NCI-H1417 treated with DMSO at 0.1 percent for 48 hours (cell line): ENCODE measurements around the gene GDPD2.
"Not testable (repeated sequence)": the region's sequence is repeated elsewhere in the genome, so short reads cannot be mapped to it uniquely, and the experiment has no call there.

Experiments used
- DNase-seq: peaks from one replicate; lab custom pipeline; 2025; lab: John Stamatoyannopoulos, UW

GDPD2 gene

GRCh38 chrX:70422851-70423341 lies at the start of gene GDPD2:
Gene GDPD2 (plus strand): TSS chrX:70423314. CDS start chrX:70424985, 1,671 bp downstream.
- DNase-seq: no peak

- DNase-seq: no peak
Measured at GRCh38 chrX:70386235-70386634, 36.9 kb upstream of the GDPD2 start.

DNA sequence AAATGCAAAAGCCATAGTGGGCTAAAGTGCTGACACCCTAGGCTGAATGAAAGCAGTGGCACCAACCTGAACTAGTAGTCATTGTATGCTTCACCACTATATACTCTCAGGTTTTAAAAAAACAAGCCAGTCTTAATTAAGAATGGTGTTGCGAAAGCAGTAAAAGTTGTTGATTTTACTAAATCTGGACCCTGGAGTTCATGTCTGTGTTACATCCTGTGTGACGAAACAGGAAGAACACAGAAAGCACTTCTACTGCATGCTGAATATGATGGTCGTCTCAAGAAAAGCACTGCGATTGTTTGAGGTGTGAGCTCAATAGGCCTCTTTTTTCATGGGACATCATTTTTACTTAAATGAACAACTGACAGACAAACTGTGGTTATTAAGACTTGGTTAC lies 24.2 kb upstream of the GDPD2 start:
- no peak for DNase-seq

GRCh38 chrX:70400181-70400580 lies 22.9 kb upstream of the GDPD2 start:
- not testable (repeated sequence) for DNase-seq

DNA sequence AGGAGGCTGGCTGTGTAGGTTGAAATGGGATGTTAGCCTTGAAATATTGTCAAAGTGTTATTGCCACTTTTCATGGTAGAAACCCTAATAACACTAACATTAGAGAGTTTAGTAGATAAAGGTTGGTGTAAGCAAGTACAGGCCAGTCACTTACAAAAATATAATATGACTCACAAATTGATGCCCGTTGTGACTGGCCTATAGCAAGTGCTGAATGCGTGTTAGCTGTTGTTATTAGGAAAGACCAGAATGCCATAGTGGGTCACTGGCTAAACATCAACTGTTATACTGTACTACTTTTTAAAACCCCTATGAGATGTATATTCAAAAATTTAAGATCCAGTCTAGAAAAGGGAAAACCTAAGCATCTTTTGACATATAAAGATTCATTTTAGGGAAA lies 20.4 kb upstream of the GDPD2 start:
- DNase-seq: no peak

DNA sequence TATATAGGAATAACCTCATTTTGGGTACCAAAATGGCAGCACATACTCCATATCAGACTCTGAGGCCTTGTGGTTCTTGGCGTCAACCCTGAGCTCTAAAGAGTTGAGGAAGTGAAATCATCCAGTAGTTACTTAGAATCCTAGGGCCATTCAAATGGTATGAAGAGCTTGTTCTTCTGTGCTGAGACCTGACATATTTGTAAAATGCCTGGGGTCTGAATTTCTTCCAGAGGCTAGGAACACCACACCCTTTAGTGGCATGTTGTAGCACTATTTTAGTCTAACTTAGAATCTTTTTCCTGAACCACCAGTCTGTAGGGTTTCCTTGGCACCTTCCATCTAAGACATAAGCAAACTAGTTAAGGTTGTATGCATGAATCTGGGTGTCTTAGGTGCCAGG lies 18.1 kb upstream of the GDPD2 start:
- DNase-seq: no peak

GRCh38 chrX:70410921-70411320 lies 12.2 kb upstream of the GDPD2 start:
- DNase-seq: no peak

- DNase-seq: no peak
Measured at GRCh38 chrX:70411475-70411874, 11.6 kb upstream of the GDPD2 start.

- no peak for DNase-seq
Measured at GRCh38 chrX:70421618-70422017, 1.5 kb upstream of the GDPD2 start.

DNA sequence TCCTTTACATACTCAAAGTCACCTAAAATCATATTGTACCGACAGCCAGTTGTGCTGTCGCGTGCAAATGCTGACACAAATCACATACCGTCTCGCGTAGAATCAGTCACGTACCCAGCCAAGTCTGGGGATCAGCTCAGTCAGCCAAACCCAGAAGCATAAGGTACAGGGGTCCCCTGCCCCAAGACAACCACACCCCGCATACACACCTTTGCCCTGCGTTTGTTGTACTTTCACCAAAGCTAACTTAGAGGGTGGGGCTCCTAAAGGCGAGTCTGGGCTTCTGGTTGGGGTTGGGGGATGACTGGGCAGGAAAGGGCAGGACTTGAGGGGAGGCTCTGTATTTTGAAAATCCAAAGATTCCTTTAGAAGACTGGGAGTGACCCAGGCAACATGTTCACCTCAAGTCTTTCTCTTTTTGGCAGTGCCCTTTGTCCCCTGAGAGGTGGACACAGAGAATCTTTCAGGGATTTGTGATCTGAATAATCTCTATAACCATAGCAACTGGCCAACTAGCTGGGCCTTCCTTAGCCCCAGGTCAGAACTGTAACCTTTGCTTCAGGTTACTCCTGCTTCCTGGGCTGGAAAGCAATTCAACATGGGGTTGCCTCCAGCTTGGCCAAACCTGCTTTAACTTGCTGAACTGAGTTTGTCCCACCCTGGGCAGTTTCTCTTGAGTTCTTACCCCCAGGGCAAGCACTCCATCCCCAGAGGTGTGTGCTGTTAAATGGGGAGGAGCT lies 992 bp downstream of the GDPD2 start:
- no peak for DNase-seq

DNA sequence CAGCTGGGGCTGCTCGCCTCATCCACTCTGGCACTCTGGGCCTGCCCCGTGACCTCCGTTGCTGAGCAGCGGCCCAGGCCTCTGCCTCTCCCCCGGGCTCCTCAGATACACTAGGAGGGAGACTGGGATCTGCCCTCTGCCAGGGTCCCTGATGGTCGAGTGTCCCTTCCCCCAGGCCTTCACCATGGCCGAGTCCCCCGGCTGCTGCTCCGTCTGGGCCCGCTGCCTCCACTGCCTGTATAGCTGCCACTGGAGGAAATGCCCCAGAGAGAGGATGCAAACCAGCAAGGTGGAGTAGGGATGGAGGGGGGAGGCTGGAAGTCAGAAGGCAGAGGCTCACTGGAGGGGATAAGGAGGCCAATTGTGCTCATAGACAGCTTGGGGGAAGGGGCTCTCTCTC lies 1.7 kb downstream of the GDPD2 start:
- DNase-seq: no peak

GRCh38 chrX:70426286-70427278 lies 3.5 kb downstream of the GDPD2 start:
- no peak for DNase-seq

DNA sequence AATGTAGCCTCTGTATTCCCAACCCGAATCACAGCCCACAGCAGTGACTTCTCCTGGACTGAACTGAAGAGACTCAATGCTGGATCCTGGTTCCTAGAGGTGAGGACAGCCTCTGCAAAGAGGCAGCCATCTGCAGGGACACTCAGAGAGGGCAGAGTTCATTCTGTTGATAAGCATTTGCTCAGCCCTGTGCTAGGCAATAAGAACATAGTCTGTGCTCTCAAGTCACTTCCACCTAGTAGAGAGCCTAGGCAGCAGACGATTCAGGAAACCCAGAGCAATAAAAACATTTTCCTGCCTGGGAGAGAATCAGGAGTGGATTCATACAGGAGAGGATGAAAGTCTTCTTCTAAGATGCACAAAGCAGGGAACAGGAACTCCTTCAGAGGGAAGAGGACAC lies 4.3 kb downstream of the GDPD2 start:
- DNase-seq: no peak

- DNase-seq: no peak
Measured at GRCh38 chrX:70429759-70430158, 6.6 kb downstream of the GDPD2 start.

- no peak for DNase-seq
Measured at GRCh38 chrX:70432936-70433847, 10.1 kb downstream of the GDPD2 start.

DNA sequence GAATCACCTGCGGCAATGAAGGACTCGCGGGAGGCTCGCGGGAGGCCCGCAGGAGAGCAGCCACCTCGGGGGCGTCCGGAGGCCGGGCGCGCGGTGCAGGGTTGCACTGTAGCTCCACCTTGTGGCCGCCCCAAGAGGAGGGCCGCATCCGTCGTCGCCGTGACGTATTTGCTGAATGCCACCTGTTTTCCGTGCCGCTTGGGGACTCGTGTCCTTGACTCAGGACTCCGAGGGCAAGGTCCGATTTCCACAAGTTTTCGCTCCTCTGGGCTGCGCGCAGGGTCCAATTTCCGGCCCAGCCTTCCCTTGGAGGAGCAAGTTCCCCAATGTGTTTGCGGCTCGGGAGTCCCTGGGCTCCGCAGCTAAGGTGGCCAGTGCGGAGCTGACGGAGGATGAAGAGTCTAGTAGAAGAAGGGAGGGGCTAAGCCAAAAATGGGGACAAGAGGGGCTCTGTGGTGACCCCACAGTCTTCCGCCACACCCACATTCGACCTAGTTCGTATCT lies 10.8 kb downstream of the GDPD2 start:
- peak; percentile 5 for DNase-seq

DNA sequence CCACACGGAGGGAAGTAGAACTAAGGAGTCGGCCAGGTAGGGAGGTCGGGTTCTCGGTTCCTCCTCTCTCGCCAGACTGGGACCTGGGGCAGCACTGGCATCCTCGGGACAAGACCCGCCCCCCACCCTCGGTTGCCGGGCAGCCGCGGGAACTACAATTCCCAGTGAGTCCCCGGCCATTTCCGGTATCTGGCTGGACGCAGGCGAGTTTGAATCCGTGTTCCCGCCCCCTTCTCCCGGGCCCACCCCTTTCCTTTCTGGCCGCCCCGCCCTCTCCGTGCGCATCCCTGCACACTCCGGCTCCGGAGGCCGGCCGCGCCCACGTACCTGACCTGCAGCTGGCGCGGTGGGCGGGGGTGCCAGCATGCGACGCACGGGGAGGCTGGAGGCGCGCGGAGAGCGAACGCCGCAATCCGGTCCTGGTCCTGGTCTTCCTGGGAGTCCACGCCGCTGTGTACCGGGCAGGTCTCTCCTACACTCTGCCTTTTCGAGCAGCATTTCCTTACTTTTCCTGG lies 11.3 kb downstream of the GDPD2 start:
- peak; percentile 49 for DNase-seq

DNA sequence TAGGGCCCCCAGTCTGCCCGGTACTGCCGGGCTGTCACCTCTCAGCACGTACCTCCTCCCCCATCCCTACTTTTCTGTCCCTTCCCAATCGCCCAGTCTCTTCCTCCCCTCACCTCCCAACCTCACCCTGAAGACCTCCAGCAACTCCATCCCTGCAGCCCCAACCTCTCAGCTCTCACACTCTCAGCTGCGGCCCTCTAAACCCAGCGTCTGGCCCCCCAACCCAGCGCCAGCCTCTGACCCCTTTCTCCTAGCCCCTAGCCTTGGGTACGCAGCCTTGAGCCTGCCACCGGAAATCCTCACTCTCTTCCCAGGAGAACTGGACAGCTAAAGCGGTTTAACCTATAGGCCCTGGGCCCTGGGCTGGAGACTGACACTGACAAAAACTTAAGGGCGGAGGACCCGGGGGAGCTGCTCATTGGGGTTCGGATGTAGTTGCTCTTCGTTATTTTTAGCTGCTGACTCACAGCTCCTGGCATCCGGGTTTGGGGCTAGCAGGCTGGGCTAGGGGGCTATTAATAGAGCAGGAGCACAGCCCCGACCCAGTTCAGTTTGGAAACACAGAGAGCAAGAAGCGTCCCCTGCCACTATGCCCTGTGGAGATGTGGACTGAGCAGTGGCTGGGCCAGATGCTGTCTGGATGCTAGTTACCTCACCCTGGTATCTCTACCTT lies 11.9 kb downstream of the GDPD2 start:
- DNase-seq: no peak

GRCh38 chrX:70436343-70436742 lies 13.2 kb downstream of the GDPD2 start:
- DNase-seq: no peak

DNA sequence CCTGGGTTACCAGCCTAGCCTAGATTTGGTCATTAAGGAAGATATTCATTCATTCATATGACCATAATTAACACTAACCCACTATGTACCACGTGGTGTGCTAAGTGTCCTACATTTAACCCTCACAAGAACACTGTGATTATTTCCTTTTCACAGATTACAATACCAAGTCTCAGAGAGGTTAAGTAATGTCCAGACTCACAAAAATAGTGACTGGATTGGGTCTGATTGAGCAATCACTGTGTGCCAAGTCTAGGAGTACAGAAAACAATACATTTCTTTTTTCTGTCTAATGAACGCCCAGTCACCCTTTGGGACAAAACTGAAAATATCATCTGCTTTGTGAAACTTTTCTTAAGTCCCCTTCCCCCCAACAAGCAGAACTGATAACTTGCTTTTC lies 13.9 kb downstream of the GDPD2 start:
- DNase-seq: no peak
